CD1c-positive myeloid dendritic cell (primary cell): ENCODE results near the gene TNRC6C.

ENCODE experiments used
- DNase-seq: peaks from one replicate; pipeline ENCODE4 v3.0.0-alpha.2; 2016; ENCODE audit errors: extremely low spot score

TNRC6C gene

GRCh38 chr17:77957857-77958715 lies at the start of gene TNRC6C:
Gene TNRC6C (plus strand): TSS chr17:77958703. CDS start chr17:78004207, 45,504 bp downstream.
- DNase-seq = peak; percentile 99

GRCh38 chr17:77909236-77909635 lies 49.3 kb upstream of the TNRC6C start:
- no peak for DNase-seq

GRCh38 chr17:77909816-77910215 lies 48.7 kb upstream of the TNRC6C start:
- DNase-seq = no peak

- no peak for DNase-seq
Measured at GRCh38 chr17:77914385-77915254, 43.9 kb upstream of the TNRC6C start.

- DNase-seq = no peak
Measured at GRCh38 chr17:77915594-77916021, 42.9 kb upstream of the TNRC6C start.

GRCh38 chr17:77916264-77916663 lies 42.2 kb upstream of the TNRC6C start:
- no peak for DNase-seq

GRCh38 chr17:77916703-77917481 lies 41.6 kb upstream of the TNRC6C start:
- peak; percentile 96 for DNase-seq

GRCh38 chr17:77919276-77919675 lies 39.2 kb upstream of the TNRC6C start:
- DNase-seq = no peak

GRCh38 chr17:77923135-77923534 lies 35.4 kb upstream of the TNRC6C start:
- no peak for DNase-seq

- no peak for DNase-seq
Measured at GRCh38 chr17:77923776-77924513, 34.6 kb upstream of the TNRC6C start.

- no peak for DNase-seq
Measured at GRCh38 chr17:77924757-77925336, 33.7 kb upstream of the TNRC6C start.

GRCh38 chr17:77925831-77926543 lies 32.5 kb upstream of the TNRC6C start:
- no peak for DNase-seq

- peak; percentile 32 for DNase-seq
Measured at GRCh38 chr17:77926981-77927380, 31.5 kb upstream of the TNRC6C start.

- no peak for DNase-seq
Measured at GRCh38 chr17:77927777-77928518, 30.6 kb upstream of the TNRC6C start.

- no peak for DNase-seq
Measured at GRCh38 chr17:77928519-77929179, 29.9 kb upstream of the TNRC6C start.

- DNase-seq = no peak
Measured at GRCh38 chr17:77929180-77929564, 29.3 kb upstream of the TNRC6C start.

- DNase-seq = no peak
Measured at GRCh38 chr17:77929871-77930436, 28.5 kb upstream of the TNRC6C start.
